GM19239 (cell line): ENCODE results near the gene DKKL1.
"Not testable (repeated sequence)": the region's sequence is repeated elsewhere in the genome, so short reads cannot be mapped to it uniquely, and the experiment has no call there.

ENCODE experiments used
- DNase-seq: peaks from one replicate; pipeline ENCODE4 v3.0.0; 2011; ENCODE audit warnings: low spot score; ENCODE audit not compliant: insufficient read length
- FAIRE-seq: peaks from 2 replicates; lab custom pipeline; 2011; peaks lifted over from hg19 to GRCh38; lab: Jason Lieb, UNC

DKKL1 gene

DNA sequence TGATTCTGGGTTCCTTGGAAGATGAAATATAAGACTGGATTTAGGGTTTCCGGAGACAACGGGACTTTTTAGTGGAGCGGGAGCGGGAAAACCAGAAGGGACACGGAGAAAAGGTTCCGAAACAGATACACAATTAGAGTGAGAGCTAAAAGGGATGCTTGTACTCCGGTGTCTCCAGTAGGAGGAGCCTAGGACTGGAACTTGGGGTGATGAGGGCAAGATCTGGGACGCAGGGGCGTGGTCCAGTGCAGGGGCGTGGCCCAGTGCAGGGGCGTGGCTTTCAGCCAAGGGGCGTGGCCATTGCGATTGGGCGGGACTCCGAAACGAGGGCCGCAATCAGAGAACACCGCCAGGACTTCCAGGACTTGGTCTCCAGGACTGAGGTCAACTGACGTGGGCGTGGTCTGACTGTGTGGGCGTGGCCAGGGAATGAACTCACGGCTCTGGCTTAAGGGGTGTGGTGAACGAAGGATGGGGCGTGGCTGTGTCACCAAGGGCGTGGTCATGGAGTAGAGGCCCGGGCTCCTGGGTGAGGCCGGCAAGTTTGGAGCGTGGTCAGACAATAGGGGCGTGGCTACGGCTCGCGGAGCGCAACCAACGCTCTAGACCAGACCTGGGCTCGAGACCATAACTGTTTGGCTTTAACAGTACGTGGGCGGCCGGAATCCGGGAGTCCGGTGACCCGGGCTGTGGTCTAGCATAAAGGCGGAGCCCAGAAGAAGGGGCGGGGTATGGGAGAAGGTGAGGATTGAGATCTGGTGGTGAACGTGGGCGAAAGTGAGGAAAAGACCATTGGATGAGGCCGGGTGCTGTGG, at the start of gene DKKL1:
Gene DKKL1, plus strand, starts transcription at position 610 of the 815 bp plus-strand sequence. Its CDS starts 122 bp downstream, at position 732.
- FAIRE-seq, result peak; percentile 84
- peak; percentile 81 for DNase-seq

DNA sequence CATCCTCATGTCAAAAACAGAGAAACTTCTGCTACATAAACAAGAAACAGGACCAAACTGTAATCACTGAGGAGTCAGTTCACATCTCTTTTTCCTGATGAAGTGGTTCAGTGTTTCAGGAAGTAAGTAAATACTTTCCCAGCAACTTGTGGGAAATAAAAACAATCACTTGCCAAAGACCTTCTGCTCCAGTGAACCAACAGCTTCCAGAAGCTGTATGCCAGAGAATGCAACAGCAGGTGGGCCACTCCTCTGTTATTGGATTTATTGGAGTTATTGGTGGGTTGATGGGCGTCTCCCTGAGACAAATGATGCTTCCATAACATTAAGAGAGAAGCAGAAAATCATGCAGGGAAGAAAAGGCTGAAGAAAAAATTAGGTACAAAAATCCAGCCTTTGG, 48.6 kb upstream of the DKKL1 start:
- FAIRE-seq, result no peak
- DNase-seq, result no peak

DNA sequence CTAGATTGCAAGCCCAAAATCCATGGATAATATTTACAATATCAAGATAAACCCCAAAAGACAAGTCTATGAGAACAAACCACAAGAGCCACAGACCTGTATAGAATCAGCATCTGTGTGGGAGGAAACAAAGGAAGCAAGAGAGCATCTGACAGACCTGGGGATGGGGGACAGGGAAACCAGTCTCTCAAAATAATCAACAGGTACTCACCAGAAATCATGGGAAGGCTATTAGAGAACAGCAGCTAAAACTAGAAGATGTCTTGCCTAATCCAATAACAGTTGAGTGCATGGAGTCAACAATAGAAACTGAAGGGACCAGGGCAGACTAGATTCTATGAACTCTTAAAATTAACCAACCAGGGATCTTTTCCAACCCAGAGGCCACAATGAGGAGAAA, 47.4 kb upstream of the DKKL1 start:
- FAIRE-seq, result peak; percentile 76
- DNase-seq, result no peak

- no peak for FAIRE-seq
- DNase-seq, result no peak
These were observed 45.4 kb upstream of the DKKL1 start for GRCh38 chr19:49318296-49318695.

GRCh38 chr19:49324801-49325576, 38.7 kb upstream of the DKKL1 start, which contains the start of gene SLC6A16:
SLC6A16 (minus strand) TSS chr19:49325191; CDS start chr19:49311347, 13,844 bp downstream.
- FAIRE-seq (no peak), DNase-seq (no peak)

GRCh38 chr19:49325756-49326155, 37.9 kb upstream of the DKKL1 start:
- DNase-seq, FAIRE-seq: not testable (repeated sequence)

GRCh38 chr19:49326165-49326704, 37.4 kb upstream of the DKKL1 start:
- FAIRE-seq (peak; percentile 86), DNase-seq (no peak)

GRCh38 chr19:49327878-49328544, 35.7 kb upstream of the DKKL1 start:
- FAIRE-seq (no peak), DNase-seq (no peak)

DNA sequence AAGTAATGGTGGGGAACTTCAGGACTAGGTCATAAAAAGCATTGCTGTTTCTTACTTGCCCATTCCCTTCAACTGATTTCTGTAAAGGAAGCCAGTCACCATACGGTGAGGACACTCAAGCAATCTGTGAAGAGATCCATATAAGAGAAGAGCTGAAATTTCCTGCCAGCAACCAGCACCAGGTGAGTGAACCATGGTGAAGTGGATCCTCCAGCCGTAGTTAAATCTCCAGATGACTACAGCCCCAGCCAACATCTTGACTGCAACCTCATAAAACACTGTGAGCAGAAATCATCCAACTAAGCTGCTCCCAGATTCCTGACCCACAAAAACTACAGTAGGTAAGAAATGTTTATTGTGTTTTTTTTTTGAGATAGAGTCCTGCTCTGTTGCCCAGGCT, 34.9 kb upstream of the DKKL1 start:
- FAIRE-seq (peak; percentile 74), DNase-seq (no peak)

- DNase-seq, FAIRE-seq: not testable (repeated sequence)
These were observed 32.5 kb upstream of the DKKL1 start for GRCh38 chr19:49331187-49331586.

DNA sequence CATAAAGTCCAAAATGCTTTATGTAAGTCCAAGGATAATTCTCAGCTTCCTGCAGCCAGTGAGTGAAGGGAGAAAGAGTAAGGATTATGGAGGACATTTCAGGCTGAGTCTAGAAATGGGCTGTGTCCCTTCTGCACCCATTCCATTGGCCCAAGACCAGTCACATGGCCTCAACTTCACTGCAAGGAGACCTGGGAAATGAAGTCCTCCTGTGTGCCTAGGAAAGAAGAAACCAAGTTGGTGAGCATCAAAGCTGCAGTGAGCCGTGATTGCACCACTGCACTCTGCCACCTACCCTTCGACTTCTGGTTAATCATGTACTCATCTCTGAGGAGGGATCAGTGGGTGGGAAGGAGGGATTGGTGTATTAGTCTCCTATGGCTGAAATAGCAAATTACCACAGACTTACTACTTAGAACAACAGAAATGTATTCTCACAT, 32.0 kb upstream of the DKKL1 start:
- FAIRE-seq (peak; percentile 96), DNase-seq (peak; percentile 59)

DNA sequence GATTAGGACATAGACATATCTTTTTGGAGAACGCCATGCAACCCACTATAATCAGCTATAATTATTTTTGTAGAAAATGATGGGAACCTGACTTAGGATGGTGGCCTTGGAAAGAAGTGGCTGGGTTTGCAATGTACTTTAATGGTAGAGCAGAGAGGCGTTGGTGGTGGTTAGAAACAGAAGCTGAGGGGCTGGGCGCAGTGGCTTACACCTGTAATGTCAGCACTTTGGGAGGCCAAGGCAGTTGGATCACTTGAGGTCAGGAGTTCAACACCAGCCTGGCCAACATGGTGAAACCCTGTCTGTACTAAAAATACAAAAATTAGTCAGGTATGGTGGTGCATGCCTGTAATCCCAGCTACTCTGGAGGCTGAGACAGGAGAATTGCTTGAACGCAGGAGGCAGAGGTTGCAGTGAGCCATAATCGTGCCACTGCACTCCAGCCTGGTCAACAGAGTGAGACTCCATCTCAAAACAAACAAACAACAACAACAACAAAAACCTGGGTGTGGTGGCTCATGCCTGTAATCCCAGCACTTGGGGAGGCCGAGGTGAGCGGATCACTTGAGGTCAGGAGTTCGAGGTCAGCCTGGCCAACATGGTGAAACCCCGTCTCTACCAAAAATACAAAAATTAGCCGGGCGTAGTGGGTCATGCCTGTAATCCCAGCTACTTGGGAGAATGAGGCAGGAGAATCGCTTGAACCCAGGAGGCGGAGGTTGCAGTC, 30.8 kb upstream of the DKKL1 start:
- not testable (repeated sequence) for FAIRE-seq, DNase-seq

- FAIRE-seq (peak; percentile 23), DNase-seq (no peak)
These were observed 30.3 kb upstream of the DKKL1 start for GRCh38 chr19:49333418-49333805.

DNA sequence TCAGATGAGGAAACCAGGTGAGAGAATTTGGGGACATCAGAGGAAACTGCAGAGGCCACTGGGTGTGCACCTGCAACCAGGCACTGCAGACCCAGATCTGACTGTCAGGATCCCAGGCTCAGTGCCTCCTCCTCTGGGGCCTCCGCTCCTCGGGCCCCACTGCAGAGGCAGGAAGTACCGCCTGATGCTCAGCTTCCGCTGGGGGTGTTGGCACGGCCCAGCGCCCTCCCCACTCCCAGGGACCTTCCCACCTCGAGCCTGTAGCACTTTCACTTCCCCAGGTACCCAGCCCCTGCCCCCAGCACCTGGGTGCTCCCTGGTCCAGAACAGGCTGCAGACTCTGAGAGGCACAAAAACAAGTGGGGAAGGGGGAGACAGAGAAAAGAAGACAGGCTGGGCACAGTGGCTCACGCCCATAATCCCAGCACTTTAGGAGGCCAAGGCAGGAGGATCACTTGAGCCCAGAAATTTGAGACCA, 29.8 kb upstream of the DKKL1 start:
- peak; percentile 52 for DNase-seq
- FAIRE-seq, result peak; percentile 87

GRCh38 chr19:49335071-49335783, 28.4 kb upstream of the DKKL1 start, which contains the start of gene CD37:
CD37 (plus strand) TSS chr19:49335406; CDS start chr19:49335541, 135 bp downstream.
- peak; percentile 60 for DNase-seq
- peak; percentile 99 for FAIRE-seq

GRCh38 chr19:49335784-49336481, 27.7 kb upstream of the DKKL1 start:
- no peak for DNase-seq
- FAIRE-seq, result peak; percentile 82

GRCh38 chr19:49336482-49337266, 27.0 kb upstream of the DKKL1 start:
- DNase-seq (no peak), FAIRE-seq (peak; percentile 21)
